GM10266 (cell line): ENCODE measurements around the gene HOXA6.

Source experiments
- DNase-seq: peaks from one replicate; pipeline ENCODE4 v3.0.0; 2012; ENCODE audit errors: extremely low spot score
- CTCF ChIP-seq: IDR thresholded peaks from 2 replicates; pipeline ENCODE4 v1.5.1; 2012; ENCODE audit warnings: mild to moderate bottlenecking, low read depth; ENCODE audit not compliant: control insufficient read depth, insufficient read depth; ENCODE audit errors: missing control alignments

Gene HOXA6

GRCh38 chr7:27143023-27143949 lies 4.3 kb downstream of the HOXA6 start, which contains the start of gene HOXA5:
TSS of gene HOXA5 (minus strand) at chr7:27143681. CDS start at chr7:27143607, 74 bp downstream.
- no peak for DNase-seq
- TF ChIP-seq CTCF: no peak

GRCh38 chr7:27142580-27143022 lies 5.0 kb downstream of the HOXA6 start:
- no peak for TF ChIP-seq CTCF
- no peak for DNase-seq

GRCh38 chr7:27141923-27142579 lies 5.5 kb downstream of the HOXA6 start:
- no peak for DNase-seq
- TF ChIP-seq CTCF: no peak

GRCh38 chr7:27141137-27141922 lies 6.2 kb downstream of the HOXA6 start:
- no peak for TF ChIP-seq CTCF
- DNase-seq: no peak

- TF ChIP-seq CTCF: no peak
- DNase-seq: no peak
These were observed 7.3 kb downstream of the HOXA6 start for GRCh38 chr7:27140126-27140857.

GRCh38 chr7:27139334-27140125 lies 8.0 kb downstream of the HOXA6 start:
- DNase-seq: no peak
- TF ChIP-seq CTCF: no peak
